OCI-LY7 (cell line): Measurements from ENCODE around the gene SUSD4. TPM values are rescaled to one million over a fixed set of nuclear protein-coding genes. Genes with fewer than 3 reads are reported as not detected.

Experiments
- BruUV-seq: library from RNA; stranded (reverse); fragments of 400-500 nt; replicated peaks from 2 replicates; lab custom pipeline; 2021; lab: Mats Ljungman, UMichigan
- CTCF ChIA-PET: fragments of 300-600 bp; sonication (Branson Sonifier 250); formaldehyde crosslinking; loops from one replicate; lab custom pipeline; 2022; ENCODE audit warnings: antibody characterized with exemption; ENCODE audit not compliant: unreplicated experiment; lab: Charles Lee
- POLR2A ChIA-PET: fragments of 300-600 bp; sonication (Branson Sonifier 250); formaldehyde crosslinking; loops from one replicate; lab custom pipeline; 2022; ENCODE audit warnings: antibody characterized with exemption; lab: Charles Lee
- DNase-seq: peaks from one replicate; pipeline ENCODE4 v3.0.0-alpha.2; 2015; ENCODE audit warnings: low spot score
- H2AFZ ChIP-seq: fragments of 200-600 bp; sonication (generic), shearing (Covaris generic); 2 replicates; pipeline ENCODE4 v1.6.1; 2014; ENCODE audit warnings: mild to moderate bottlenecking, antibody characterized with exemption, low read length, moderate library complexity
- H3K27ac ChIP-seq: fragments of 200-600 bp; sonication (generic); 2 replicates; pipeline ENCODE4 v1.5.1; 2014; ENCODE audit warnings: mixed run types, low read depth, mild to moderate bottlenecking, moderate library complexity, low read length, inconsistent platforms; ENCODE audit not compliant: poor library complexity, severe bottlenecking
- H3K36me3 ChIP-seq: fragments of 200-600 bp; sonication (generic); 2 replicates; pipeline ENCODE4 v1.6.1; 2014; ENCODE audit warnings: mild to moderate bottlenecking, antibody characterized with exemption, low read length, moderate library complexity, mixed read lengths; ENCODE audit not compliant: insufficient read depth
- H3K4me1 ChIP-seq: fragments of 200-600 bp; sonication (generic); 2 replicates; pipeline ENCODE4 v1.5.1; 2014; ENCODE audit warnings: mild to moderate bottlenecking, low read length; ENCODE audit not compliant: insufficient read depth, poor library complexity, severe bottlenecking
- H3K4me2 ChIP-seq: fragments of 200-600 bp; sonication (generic); 2 replicates; pipeline ENCODE4 v1.6.1; 2014; ENCODE audit warnings: mild to moderate bottlenecking, low read length
- H3K4me3 ChIP-seq: fragments of 200-600 bp; sonication (generic); 2 replicates; pipeline ENCODE4 v1.5.1; 2014; ENCODE audit warnings: mild to moderate bottlenecking, low read depth, low read length; ENCODE audit not compliant: poor library complexity, severe bottlenecking
- H3K79me2 ChIP-seq: fragments of 200-600 bp; sonication (generic); 2 replicates; pipeline ENCODE4 v1.6.1; 2016; ENCODE audit warnings: low read depth, mild to moderate bottlenecking, low read length, moderate library complexity, mixed read lengths; ENCODE audit not compliant: insufficient read depth
- H3K9me2 ChIP-seq: fragments of 200-600 bp; sonication (generic); 2 replicates; pipeline ENCODE4 v1.6.1; 2016; ENCODE audit warnings: mild to moderate bottlenecking, low read length, mixed read lengths; ENCODE audit not compliant: insufficient read depth
- H3K9me3 ChIP-seq: fragments of 200-600 bp; sonication (generic); 2 replicates; pipeline ENCODE4 v1.6.1; 2014; ENCODE audit warnings: mild to moderate bottlenecking, mixed run types, low read length, mixed read lengths
- H4K20me1 ChIP-seq: fragments of 200-600 bp; sonication (generic); 2 replicates; pipeline ENCODE4 v1.6.1; 2014; ENCODE audit warnings: mild to moderate bottlenecking, antibody characterized with exemption, low read length, moderate library complexity, mixed read lengths; ENCODE audit not compliant: insufficient read depth
- EZH2phosphoT487 ChIP-seq: fragments of 200-600 bp; sonication (generic); IDR thresholded peaks from 2 replicates; pipeline ENCODE4 v1.6.1; 2018; ENCODE audit warnings: low read depth, borderline replicate concordance, mild to moderate bottlenecking, mixed run types, antibody characterized with exemption, low read length, moderate library complexity, mixed read lengths
- intact Hi-C: fragments of 100-400 bp; cut with micrococcal nuclease; formaldehyde crosslinking; loops from one replicate; pipeline ENCODE4 v1.10.0; 2022; ENCODE audit not compliant: unreplicated experiment
- total RNA-seq, 2 experiments: library from RNA; depleted of rRNA in 1 of 2; stranded (reverse); fragments of >200 nt in 1 of 2; shearing (Covaris generic) in 1 of 2; gene quantifications; 2 replicates each; pipeline ENCODE4 v1.2.3, GENCODE V29; 2014 to 2022
- TF ChIP-seq, protein P1 (sequence below): fragments of 200-600 bp; sonication (generic); conservative IDR thresholded peaks from 2 replicates; pipeline ENCODE4 v1.5.1; 2014; ENCODE audit warnings: mild to moderate bottlenecking, antibody characterized with exemption, low read length, moderate library complexity, mixed read lengths

SUSD4 gene
- total RNA-seq, 2 experiments from 2014 or later = 0.42 TPM; not detected in 1

DNA sequence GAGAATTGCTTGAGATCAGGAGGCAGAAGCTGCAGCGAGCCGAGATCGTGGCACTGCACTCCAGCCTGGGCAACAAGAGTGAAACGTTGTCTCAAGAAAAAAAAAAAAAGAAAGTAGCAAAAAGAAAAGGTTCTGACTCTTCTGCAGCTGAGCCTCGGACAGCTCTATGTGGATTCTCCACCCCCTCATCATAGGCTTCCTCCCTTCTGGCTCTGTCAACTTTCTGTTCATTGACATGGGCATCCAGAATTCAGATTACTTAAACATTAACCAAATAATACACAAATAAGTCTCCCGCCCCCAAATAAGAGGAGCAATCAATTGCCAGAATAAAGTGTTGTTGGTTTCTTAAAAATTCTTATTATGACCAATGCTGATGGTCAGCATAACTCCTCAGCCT is 10.0 kb downstream of the SUSD4 start:
- Histone ChIP-seq H3K9me2 (no peaks in the 10 kb centered on the region), H3K27ac (no peak overlapping the region), H2AFZ (no peak overlapping the region), H3K36me3 (no peaks in the 10 kb centered on the region), H3K4me2 (no peak overlapping the region), H3K9me3 (no peaks in the 10 kb centered on the region), H3K4me3 (no peak overlapping the region), H4K20me1 (no peaks in the 10 kb centered on the region), H3K4me1 (no peaks in the 10 kb centered on the region), H3K79me2 (no peaks in the 10 kb centered on the region)
- intact Hi-C loops = no loop called here
- no TSS peak for BruUV-seq
- TF ChIP-seq EZH2phosphoT487 = no peak
- TF ChIP-seq, protein P1, sequence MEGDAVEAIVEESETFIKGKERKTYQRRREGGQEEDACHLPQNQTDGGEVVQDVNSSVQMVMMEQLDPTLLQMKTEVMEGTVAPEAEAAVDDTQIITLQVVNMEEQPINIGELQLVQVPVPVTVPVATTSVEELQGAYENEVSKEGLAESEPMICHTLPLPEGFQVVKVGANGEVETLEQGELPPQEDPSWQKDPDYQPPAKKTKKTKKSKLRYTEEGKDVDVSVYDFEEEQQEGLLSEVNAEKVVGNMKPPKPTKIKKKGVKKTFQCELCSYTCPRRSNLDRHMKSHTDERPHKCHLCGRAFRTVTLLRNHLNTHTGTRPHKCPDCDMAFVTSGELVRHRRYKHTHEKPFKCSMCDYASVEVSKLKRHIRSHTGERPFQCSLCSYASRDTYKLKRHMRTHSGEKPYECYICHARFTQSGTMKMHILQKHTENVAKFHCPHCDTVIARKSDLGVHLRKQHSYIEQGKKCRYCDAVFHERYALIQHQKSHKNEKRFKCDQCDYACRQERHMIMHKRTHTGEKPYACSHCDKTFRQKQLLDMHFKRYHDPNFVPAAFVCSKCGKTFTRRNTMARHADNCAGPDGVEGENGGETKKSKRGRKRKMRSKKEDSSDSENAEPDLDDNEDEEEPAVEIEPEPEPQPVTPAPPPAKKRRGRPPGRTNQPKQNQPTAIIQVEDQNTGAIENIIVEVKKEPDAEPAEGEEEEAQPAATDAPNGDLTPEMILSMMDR = no peak
- CTCF ChIA-PET = no interaction called here
- POLR2A ChIA-PET = no interaction called here
- DNase-seq = no peak

- no peak overlapping the region for H3K27ac ChIP-seq
- H3K4me3 ChIP-seq = no peak overlapping the region
- no peaks in the 10 kb centered on the region for H3K9me2 ChIP-seq
- no peaks in the 10 kb centered on the region for H3K79me2 ChIP-seq
- TF ChIP-seq EZH2phosphoT487 = no peak
- TF ChIP-seq, protein P1 = no peak
- DNase-seq = no peak
- no peaks in the 10 kb centered on the region for H3K36me3 ChIP-seq
- no TSS peak for BruUV-seq
- POLR2A ChIA-PET = no interaction called here
- no peak overlapping the region for H2AFZ ChIP-seq
- no peaks in the 10 kb centered on the region for H3K4me1 ChIP-seq
- no peaks in the 10 kb centered on the region for H3K9me3 ChIP-seq
- no peak overlapping the region for H3K4me2 ChIP-seq
- H4K20me1 ChIP-seq = no peaks in the 10 kb centered on the region
- CTCF ChIA-PET = no interaction called here
- intact Hi-C loops = no loop called here
Measured at GRCh38 chr1:223352944-223353343, 11.0 kb downstream of the SUSD4 start.

GRCh38 chr1:223350361-223350908 is 13.5 kb downstream of the SUSD4 start:
- H3K27ac ChIP-seq = no peak overlapping the region
- no peak overlapping the region for H3K4me2 ChIP-seq
- no peaks in the 10 kb centered on the region for H3K79me2 ChIP-seq
- no peaks in the 10 kb centered on the region for H4K20me1 ChIP-seq
- H3K36me3 ChIP-seq = no peaks in the 10 kb centered on the region
- H3K4me1 ChIP-seq = no peaks in the 10 kb centered on the region
- no peak for DNase-seq
- H2AFZ ChIP-seq = no peak overlapping the region
- ChIA-PET POLR2A (interaction anchor here (1.1 kb wide), 1 partner anchor 8 kb away, joined by 3 read pairs; no protein-coding TSS in a partner anchor), CTCF (interaction anchor here (0.5 kb wide), 1 partner anchor 13 kb away, joined by 3 read pairs; no protein-coding TSS in a partner anchor)
- H3K4me3 ChIP-seq = no peak overlapping the region
- BruUV-seq = no TSS peak
- intact Hi-C loops = no loop called here
- no peak for TF ChIP-seq EZH2phosphoT487
- TF ChIP-seq, protein P1 = no peak
- H3K9me3 ChIP-seq = no peaks in the 10 kb centered on the region
- no peaks in the 10 kb centered on the region for H3K9me2 ChIP-seq
